Breast epithelium (tissue), 3 donors: ENCODE measurements around the gene NCS1.

Experiments used
- POLR2A ChIP-seq: fragments of 450-650 bp; IDR thresholded peaks from one replicate; pipeline ENCODE4 v1.6.1; 2016; ENCODE audit warnings: antibody characterized with exemption, mild to moderate bottlenecking, moderate library complexity
- TF ChIP-seq, protein P1 (sequence below), 3 donors: fragments of 450-650 bp; IDR thresholded peaks; one replicate each; pipeline ENCODE4 v1.5.1; 2016 to 2017; ENCODE audit warnings: antibody characterized with exemption in 3 of 3, mild to moderate bottlenecking in 3 of 3, moderate library complexity in 3 of 3

DNA sequence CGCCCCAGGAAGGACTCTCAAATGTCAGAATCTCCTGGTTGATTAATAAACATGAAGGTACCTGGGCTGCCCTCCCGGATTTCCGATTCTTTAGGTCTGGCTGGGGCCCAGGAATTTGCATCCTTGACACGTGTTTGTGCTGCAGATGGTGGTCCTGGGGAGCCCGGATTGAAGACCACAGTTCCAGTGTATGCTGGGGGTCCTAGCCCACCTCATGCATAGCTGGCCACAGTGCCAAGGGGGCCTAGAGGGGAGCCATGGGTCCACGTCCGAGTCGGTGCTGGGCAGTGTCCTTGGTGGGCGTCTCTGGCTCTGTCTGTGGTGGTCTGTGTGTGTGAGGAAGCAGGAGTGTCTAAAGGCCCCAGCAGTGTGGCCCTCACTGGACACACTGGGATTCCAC is 3.2 kb downstream of the NCS1 start:
- TF ChIP-seq, protein P1, sequence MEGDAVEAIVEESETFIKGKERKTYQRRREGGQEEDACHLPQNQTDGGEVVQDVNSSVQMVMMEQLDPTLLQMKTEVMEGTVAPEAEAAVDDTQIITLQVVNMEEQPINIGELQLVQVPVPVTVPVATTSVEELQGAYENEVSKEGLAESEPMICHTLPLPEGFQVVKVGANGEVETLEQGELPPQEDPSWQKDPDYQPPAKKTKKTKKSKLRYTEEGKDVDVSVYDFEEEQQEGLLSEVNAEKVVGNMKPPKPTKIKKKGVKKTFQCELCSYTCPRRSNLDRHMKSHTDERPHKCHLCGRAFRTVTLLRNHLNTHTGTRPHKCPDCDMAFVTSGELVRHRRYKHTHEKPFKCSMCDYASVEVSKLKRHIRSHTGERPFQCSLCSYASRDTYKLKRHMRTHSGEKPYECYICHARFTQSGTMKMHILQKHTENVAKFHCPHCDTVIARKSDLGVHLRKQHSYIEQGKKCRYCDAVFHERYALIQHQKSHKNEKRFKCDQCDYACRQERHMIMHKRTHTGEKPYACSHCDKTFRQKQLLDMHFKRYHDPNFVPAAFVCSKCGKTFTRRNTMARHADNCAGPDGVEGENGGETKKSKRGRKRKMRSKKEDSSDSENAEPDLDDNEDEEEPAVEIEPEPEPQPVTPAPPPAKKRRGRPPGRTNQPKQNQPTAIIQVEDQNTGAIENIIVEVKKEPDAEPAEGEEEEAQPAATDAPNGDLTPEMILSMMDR (IDR thresholded peaks at IDR 0.05): no peak
- TF ChIP-seq POLR2A: no peak
